ENCODE results near the gene SNAI3. TPM values are rescaled to one million over a fixed set of nuclear protein-coding genes. Genes with fewer than 3 reads are reported as not detected.

Gene SNAI3
- total RNA-seq, 4 donors from 2014 or later = 0.26 to 0.83 (median 0.59) TPM

- H3K4me1 ChIP-seq = peaks cover 9 to 19% (median 17%) of the 10 kb centered on the region in 4 donors
- H3K36me3 ChIP-seq = peaks cover 19 to 64% (median 53%) of the 10 kb centered on the region in 4 donors
- no peak overlapping the region for H3K27ac ChIP-seq (replicated peaks in 1 of 4)
- TF ChIP-seq CTCF (IDR thresholded peaks at IDR 0.05) = no peak
- TF ChIP-seq POLR2A (IDR thresholded peaks at IDR 0.05; ENCODE audit: low read depth) = no peak
- TF ChIP-seq EP300 (IDR thresholded peaks at IDR 0.05) = no peak
- no peak for TF ChIP-seq POLR2AphosphoS5 (IDR thresholded peaks at IDR 0.05)
- DNase-seq (ENCODE audit: extremely low spot score) = no peak
- WGBS = 86% methylated on average over 11 of the region's 14 CpGs
- intact Hi-C loops (cut with DNase I) = no loop called here
- H3K27me3 ChIP-seq = peaks cover 0 to 18% (median 0%) of the 10 kb centered on the region in 4 donors
- no peaks in the 10 kb centered on the region for H3K9me3 ChIP-seq
- no peak overlapping the region for H3K4me3 ChIP-seq
Observed at GRCh38 chr16:88696441-88696840, 10.1 kb upstream of the SNAI3 start.

- peaks cover 19 to 59% (median 50%) of the 10 kb centered on the region in 4 donors for H3K36me3 ChIP-seq
- no peak for DNase-seq (ENCODE audit: extremely low spot score)
- H3K9me3 ChIP-seq = no peaks in the 10 kb centered on the region
- H3K27ac ChIP-seq (replicated peaks in 1 of 4) = no peak overlapping the region
- no peak for TF ChIP-seq EP300 (IDR thresholded peaks at IDR 0.05)
- peaks cover 0 to 25% (median under 1%) of the 10 kb centered on the region in 4 donors for H3K27me3 ChIP-seq
- intact Hi-C loops (cut with DNase I) = no loop called here
- no peak overlapping the region for H3K4me3 ChIP-seq
- peaks cover 5 to 12% (median 10%) of the 10 kb centered on the region in 4 donors for H3K4me1 ChIP-seq
- 89% methylated on average over 7 of the region's 7 CpGs for WGBS
Observed at GRCh38 chr16:88695753-88696152, 9.4 kb upstream of the SNAI3 start.

GRCh38 chr16:88695218-88695617 lies 8.9 kb upstream of the SNAI3 start:
- no peak overlapping the region for H3K27ac ChIP-seq (replicated peaks in 1 of 4)
- intact Hi-C loops (cut with DNase I) = no loop called here
- H3K27me3 ChIP-seq = peaks cover 0 to 30% (median 4%) of the 10 kb centered on the region in 4 donors
- H3K4me1 ChIP-seq = peaks cover 0 to 7% (median 5%) of the 10 kb centered on the region in 4 donors
- DNase-seq (ENCODE audit: extremely low spot score) = no peak
- no peak overlapping the region for H3K4me3 ChIP-seq
- WGBS = no CpG with 5 or more reads among the region's 15 CpGs
- TF ChIP-seq POLR2A (IDR thresholded peaks at IDR 0.05; ENCODE audit: low read depth) = no peak
- no peak for TF ChIP-seq EP300 (IDR thresholded peaks at IDR 0.05)
- no peak for TF ChIP-seq POLR2AphosphoS5 (IDR thresholded peaks at IDR 0.05)
- TF ChIP-seq CTCF (IDR thresholded peaks at IDR 0.05) = no peak
- H3K9me3 ChIP-seq = no peaks in the 10 kb centered on the region
- H3K36me3 ChIP-seq = peaks cover 19 to 53% (median 47%) of the 10 kb centered on the region in 4 donors

GRCh38 chr16:88694221-88695087 lies 8.1 kb upstream of the SNAI3 start:
- no peak for DNase-seq (ENCODE audit: extremely low spot score)
- H3K27ac ChIP-seq (replicated peaks in 1 of 4) = no peak overlapping the region
- intact Hi-C loops (cut with DNase I) = no loop called here
- no peak overlapping the region for H3K4me3 ChIP-seq
- no peak for TF ChIP-seq POLR2A (IDR thresholded peaks at IDR 0.05; ENCODE audit: low read depth)
- TF ChIP-seq POLR2AphosphoS5 (IDR thresholded peaks at IDR 0.05) = no peak
- peaks cover 19 to 46% (median 40%) of the 10 kb centered on the region in 4 donors for H3K36me3 ChIP-seq
- 93% methylated on average over 14 of the region's 37 CpGs for WGBS
- H3K9me3 ChIP-seq = no peaks in the 10 kb centered on the region
- H3K27me3 ChIP-seq = peaks cover 0 to 38% (median 9%) of the 10 kb centered on the region in 4 donors
- peaks cover 0 to 4% (median 0%) of the 10 kb centered on the region in 4 donors for H3K4me1 ChIP-seq

GRCh38 chr16:88693420-88694177 lies 7.3 kb upstream of the SNAI3 start:
- H3K4me1 ChIP-seq = peaks cover 0 to 4% (median under 1%) of the 10 kb centered on the region in 4 donors
- H3K27ac ChIP-seq (replicated peaks in 1 of 4) = no peak overlapping the region
- peaks cover 18 to 37% (median 31%) of the 10 kb centered on the region in 4 donors for H3K36me3 ChIP-seq
- no peaks in the 10 kb centered on the region for H3K9me3 ChIP-seq
- DNase-seq (ENCODE audit: extremely low spot score) = no peak
- H3K4me3 ChIP-seq = no peak overlapping the region
- TF ChIP-seq CTCF (IDR thresholded peaks at IDR 0.05) (no peak), POLR2AphosphoS5 (IDR thresholded peaks at IDR 0.05) (no peak), EP300 (IDR thresholded peaks at IDR 0.05) (no peak), POLR2A (IDR thresholded peaks at IDR 0.05; ENCODE audit: low read depth) (no peak)
- WGBS = 93% methylated on average over 20 of the region's 39 CpGs
- intact Hi-C loops (cut with DNase I) = no loop called here
- H3K27me3 ChIP-seq = peaks cover 0 to 47% (median 17%) of the 10 kb centered on the region in 4 donors

All from esophagus muscularis mucosa (tissue), 4 donors.